GM12874 (cell line): Measurements from ENCODE around the gene CAND1.

Source experiments
- TF ChIP-seq, protein P1 (sequence below): IDR thresholded peaks from 2 replicates; pipeline ENCODE4 v1.5.1; 2011; ENCODE audit warnings: low read depth, mild to moderate bottlenecking, control low read depth, low read length, moderate library complexity; ENCODE audit not compliant: insufficient read depth

CAND1 gene

DNA sequence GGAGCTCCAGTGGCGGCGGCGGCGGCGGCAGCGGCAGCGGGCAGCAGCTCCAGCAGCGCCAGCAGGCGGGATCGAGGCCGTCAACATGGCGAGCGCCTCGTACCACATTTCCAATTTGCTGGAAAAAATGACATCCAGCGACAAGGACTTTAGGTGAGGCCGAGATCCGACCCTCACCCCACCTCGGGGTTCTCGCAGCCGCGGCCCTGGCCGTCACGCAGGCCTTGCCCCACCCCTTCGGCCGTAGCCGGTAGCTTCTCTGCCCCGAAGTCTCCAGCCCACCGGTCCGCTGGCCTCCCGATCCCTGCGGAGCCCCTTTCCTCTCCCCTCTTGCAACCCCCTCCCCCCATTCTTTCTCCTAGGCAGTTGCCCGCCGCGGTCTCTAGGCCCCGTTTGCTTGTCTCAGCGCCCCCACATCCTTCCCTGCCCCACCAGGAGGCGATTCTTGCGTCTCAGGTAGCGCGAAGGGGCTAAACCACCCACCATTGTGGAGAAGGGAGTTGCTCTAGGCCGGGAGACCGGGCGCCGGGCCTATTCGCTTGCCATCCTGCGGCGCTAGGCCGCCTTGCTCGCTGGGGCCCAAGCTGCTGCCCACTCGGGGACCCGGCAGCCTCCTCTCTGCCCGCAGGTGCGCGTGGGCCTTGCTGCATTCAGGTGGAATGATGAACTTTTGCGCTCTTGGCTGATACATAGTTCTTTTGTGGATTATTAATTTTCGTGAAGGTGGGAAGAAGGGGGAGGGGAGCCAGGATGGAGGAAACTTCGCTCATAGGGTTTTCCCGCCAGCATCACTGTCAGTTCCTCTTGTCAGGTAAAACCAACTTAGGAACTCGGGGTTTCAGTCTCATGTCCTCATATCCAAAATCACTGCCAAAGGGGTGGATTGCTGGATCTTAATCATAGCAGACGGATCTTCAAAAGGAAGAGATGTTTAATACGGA is 745 bp downstream of the CAND1 start:
- TF ChIP-seq, protein P1, sequence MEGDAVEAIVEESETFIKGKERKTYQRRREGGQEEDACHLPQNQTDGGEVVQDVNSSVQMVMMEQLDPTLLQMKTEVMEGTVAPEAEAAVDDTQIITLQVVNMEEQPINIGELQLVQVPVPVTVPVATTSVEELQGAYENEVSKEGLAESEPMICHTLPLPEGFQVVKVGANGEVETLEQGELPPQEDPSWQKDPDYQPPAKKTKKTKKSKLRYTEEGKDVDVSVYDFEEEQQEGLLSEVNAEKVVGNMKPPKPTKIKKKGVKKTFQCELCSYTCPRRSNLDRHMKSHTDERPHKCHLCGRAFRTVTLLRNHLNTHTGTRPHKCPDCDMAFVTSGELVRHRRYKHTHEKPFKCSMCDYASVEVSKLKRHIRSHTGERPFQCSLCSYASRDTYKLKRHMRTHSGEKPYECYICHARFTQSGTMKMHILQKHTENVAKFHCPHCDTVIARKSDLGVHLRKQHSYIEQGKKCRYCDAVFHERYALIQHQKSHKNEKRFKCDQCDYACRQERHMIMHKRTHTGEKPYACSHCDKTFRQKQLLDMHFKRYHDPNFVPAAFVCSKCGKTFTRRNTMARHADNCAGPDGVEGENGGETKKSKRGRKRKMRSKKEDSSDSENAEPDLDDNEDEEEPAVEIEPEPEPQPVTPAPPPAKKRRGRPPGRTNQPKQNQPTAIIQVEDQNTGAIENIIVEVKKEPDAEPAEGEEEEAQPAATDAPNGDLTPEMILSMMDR: no peak

DNA sequence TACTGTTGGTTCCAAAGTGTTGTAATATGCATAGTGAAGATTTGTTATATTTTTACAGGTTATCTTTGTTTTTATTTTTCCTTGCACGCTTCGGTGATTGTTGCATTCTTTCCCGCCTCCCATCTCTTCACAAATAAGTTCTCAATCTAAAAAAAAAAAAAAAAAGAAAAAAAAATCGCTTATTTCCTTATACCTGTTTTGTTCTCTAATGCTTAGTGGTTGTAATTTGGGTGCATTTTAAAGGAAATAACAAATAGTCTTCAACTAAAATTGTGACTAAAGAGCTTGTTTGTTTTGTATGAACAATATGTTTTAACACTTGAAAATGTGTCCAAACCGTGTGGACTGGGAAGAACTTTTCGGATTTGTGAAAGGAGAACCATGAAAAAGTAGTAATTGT is 1.5 kb downstream of the CAND1 start:
- TF ChIP-seq, protein P1: no peak

DNA sequence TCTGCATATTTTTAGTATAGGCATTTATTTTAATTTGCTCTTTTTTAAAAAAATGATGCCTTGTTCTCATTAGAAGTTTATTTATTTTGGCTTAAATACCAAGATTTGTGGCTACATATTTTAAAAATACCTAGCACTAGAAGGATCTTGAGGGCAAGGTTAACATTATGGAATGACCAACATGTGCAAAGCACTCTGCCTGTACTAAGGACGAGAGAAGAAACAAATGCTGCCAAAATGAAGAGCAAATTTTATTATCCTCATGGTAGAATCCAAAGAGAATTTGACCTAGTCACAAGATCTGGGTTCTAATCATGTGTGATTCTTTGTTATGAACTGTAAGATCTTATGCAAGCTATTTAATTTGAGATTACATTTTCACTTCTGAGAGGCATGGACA is 2.8 kb downstream of the CAND1 start:
- TF ChIP-seq, protein P1: no peak

DNA sequence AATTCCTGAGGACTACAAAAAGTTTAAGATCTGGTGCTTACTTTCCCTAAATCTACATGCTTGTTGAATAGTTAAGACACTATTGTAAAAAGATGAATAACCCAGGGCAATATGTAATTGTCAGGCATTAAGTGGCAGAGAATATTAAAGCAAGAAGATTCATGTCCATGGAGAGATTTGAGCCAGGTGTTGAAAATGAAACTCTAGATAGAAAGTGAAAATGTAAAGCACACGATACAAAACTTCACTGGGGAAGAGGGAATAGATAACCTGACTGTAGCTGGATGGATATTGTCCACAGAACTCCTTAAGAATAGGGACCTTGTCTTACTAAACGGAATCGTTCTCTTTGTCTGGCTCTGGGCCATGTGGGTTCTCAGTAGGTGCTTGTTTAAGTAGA is 5.0 kb downstream of the CAND1 start:
- TF ChIP-seq, protein P1: no peak

DNA sequence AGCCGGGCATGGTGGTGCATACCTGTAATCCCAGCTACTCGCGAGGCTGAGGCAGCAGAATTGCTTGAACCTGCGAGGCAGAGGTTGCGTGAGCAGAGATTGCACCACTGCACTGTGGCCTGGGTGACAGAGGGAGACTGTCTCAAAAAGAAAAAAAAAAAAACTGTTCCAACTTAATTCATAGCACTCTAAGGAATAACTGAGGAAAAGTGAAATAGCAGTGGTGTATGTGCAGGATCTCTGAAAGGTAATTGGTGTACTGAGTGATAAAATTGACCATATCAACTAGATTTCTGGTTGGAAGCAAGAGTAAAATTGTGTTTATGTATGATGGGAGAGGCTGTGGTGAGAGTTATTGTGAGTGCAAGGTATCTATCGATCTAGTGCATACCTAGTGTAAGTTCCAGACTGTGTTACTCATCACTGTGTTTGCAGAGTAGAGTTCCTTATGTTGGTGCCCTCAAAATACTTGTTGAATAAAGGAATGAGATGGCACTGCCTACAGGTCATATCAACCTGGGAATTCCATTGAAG is 6.3 kb downstream of the CAND1 start:
- TF ChIP-seq, protein P1: no peak

DNA sequence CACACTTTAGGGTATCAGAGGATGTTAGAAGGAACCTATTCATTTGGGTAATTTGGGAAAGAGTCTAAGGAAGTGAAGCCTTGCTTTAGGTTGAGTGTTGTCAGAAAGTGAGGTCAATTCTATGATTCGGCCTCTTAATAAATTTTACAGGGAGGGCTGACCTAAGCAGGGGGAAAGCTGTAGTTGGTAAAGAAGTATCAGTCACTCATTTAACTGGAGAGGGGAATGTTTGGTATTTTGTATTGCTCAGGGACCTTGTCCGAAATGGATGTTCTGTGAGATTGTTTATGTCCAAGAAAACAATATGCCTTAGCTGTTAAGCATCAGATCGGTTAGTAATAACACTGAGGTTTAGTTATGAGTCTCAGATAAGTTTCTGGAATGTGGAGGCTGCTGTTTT is 7.3 kb downstream of the CAND1 start:
- TF ChIP-seq, protein P1: no peak

DNA sequence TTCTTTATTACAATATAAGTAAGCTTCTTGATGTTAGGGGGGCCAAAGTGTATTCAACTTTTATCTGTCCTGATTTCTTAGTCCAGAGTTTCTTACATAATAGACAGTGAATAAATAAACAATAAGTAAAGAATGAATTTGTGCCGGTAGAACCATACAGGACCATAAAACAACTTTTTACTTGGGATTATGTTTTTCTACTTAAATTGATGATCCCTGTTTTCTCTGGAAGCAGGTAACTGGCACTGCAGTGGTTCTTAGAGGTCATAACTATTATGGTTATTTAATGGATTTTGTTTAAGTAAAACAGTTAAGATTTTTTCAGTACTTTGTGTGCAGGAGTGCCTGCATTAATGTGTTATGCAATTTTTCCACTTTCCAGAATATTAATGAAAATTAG is 10.5 kb downstream of the CAND1 start:
- TF ChIP-seq, protein P1: no peak
